ENCODE data around the gene KRTAP12-2.

The KRTAP12-2 gene

DNA sequence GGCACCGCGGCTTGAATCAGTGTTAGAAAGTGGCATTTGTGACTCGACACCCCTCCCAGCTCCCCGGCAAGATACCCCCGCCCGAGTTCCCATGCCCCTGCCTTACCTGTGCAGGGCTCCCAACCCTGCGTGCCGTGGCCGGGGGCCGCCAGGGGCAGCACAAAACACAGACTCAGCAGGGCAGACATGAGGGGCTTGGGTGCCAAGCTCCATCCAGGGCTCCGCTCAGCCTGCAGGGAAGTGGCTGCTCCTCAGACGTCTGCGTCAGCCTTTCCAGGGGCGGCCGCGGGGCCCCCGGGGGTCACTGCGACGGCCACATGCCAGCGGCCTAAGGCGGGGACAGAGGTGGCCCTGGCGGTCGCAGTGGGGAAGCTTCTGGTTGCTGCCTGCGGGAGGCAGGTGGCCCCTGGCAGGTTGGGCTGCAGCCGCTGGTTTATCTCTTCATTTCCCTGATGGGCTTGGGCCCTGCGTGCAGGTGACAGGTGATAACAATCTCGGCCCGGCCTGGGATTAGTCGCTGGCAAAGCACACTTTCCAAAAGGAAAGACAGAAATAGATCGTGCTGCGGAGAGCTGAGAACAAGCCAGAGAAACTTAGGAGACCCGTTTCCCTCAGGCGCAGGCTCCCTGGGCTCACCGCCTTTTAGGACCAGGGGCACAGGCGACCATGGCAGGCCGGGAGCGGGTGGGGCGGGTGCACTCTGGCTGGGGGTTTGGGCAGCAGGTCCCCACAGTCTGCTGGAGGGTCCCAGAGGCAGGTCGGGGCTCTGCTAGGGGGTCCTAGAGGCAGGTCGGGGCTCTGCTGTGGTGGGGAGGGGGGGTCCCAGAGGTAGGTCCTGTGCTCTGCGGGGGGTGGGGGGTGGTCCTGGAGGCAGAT is 44.8 kb upstream of the KRTAP12-2 start, which contains the start of gene TSPEAR:
Gene TSPEAR, minus strand, starts transcription at position 246 of the 876 bp plus-strand sequence. Its CDS starts 58 bp downstream, at position 188.
- H3K36me3 ChIP-seq (ENCODE audit: control insufficient read depth, insufficient read depth, low read length) = no peaks in the 10 kb centered on the region
- TF ChIP-seq, protein P1, sequence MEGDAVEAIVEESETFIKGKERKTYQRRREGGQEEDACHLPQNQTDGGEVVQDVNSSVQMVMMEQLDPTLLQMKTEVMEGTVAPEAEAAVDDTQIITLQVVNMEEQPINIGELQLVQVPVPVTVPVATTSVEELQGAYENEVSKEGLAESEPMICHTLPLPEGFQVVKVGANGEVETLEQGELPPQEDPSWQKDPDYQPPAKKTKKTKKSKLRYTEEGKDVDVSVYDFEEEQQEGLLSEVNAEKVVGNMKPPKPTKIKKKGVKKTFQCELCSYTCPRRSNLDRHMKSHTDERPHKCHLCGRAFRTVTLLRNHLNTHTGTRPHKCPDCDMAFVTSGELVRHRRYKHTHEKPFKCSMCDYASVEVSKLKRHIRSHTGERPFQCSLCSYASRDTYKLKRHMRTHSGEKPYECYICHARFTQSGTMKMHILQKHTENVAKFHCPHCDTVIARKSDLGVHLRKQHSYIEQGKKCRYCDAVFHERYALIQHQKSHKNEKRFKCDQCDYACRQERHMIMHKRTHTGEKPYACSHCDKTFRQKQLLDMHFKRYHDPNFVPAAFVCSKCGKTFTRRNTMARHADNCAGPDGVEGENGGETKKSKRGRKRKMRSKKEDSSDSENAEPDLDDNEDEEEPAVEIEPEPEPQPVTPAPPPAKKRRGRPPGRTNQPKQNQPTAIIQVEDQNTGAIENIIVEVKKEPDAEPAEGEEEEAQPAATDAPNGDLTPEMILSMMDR (IDR thresholded peaks at IDR 0.05; ENCODE audit: insufficient read depth, low read length, poor library complexity, severe bottlenecking) = no peak
- no peak within 1 kb of the TSS for H3K4me3 ChIP-seq (replicated peaks; ENCODE audit: low read depth, low read length)
- no peak for DNase-seq (ENCODE audit: extremely low read depth, insufficient read length)
- peaks cover 2% of the 10 kb centered on the region; the same call in 1 of the 2 replicates for H3K27me3 ChIP-seq (replicated peaks; ENCODE audit: control insufficient read depth, insufficient read depth, low read length)

DNA sequence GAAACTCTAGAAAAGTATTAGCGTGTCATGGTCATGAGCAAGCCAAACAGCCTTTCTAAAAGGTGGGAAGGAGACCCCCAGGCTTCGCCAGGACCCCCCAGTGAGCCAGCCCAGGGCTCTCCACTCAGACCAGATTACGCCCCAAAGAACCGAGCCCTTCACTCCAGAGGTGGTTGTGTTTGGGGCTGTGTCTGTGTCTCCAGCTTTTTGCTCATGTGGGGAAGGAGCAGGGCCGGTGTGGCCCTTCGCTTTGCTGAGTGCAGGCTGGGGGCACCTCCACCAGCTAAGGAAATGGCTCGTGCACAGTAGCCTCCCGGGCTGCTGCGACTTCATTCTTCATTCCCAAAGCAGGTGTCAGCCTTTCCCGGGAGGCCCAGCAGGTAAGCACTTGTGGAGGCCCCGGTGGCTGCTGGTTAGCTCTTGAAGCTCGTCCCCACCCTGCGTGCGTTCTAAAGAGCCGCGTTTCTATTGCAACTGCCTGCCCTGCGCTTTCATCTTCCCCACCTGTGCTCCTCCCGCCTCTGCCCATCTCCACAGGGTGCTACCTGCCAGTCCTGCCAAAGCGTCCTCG is 44.1 kb upstream of the KRTAP12-2 start:
- H3K27me3 ChIP-seq (replicated peaks; ENCODE audit: control insufficient read depth, insufficient read depth, low read length) = peaks cover 2% of the 10 kb centered on the region; the same call in 1 of the 2 replicates
- no peak for DNase-seq (ENCODE audit: extremely low read depth, insufficient read length)
- TF ChIP-seq, protein P1 (IDR thresholded peaks at IDR 0.05; ENCODE audit: insufficient read depth, low read length, poor library complexity, severe bottlenecking) = no peak
- H3K4me3 ChIP-seq (replicated peaks; ENCODE audit: low read depth, low read length) = no peak overlapping the region
- no peaks in the 10 kb centered on the region for H3K36me3 ChIP-seq (ENCODE audit: control insufficient read depth, insufficient read depth, low read length)

DNA sequence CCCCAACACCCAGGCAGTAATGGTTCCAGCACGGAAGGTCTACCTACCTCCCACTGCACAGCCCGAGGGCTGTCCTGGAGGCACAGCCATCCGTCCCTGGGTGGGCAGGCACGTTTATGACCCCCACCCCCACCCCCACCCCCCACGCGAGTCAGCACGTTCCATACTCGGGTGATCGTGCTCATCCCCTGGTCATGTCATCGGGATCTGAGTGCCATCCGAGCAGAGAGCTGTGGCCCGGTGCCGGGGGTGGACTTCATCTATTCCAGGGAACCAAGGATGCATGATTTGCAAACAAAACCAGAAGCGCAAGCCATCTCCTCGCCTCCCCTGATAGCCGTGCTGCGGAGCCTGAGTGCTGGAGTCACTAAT is 43.6 kb upstream of the KRTAP12-2 start:
- TF ChIP-seq, protein P1 (IDR thresholded peaks at IDR 0.05; ENCODE audit: insufficient read depth, low read length, poor library complexity, severe bottlenecking) = no peak
- Histone ChIP-seq H3K27me3 (replicated peaks; ENCODE audit: control insufficient read depth, insufficient read depth, low read length) (peaks cover 2% of the 10 kb centered on the region; the same call in 1 of the 2 replicates), H3K4me3 (replicated peaks; ENCODE audit: low read depth, low read length) (no peak overlapping the region), H3K36me3 (ENCODE audit: control insufficient read depth, insufficient read depth, low read length) (no peaks in the 10 kb centered on the region)
- DNase-seq (ENCODE audit: extremely low read depth, insufficient read length) = no peak

DNA sequence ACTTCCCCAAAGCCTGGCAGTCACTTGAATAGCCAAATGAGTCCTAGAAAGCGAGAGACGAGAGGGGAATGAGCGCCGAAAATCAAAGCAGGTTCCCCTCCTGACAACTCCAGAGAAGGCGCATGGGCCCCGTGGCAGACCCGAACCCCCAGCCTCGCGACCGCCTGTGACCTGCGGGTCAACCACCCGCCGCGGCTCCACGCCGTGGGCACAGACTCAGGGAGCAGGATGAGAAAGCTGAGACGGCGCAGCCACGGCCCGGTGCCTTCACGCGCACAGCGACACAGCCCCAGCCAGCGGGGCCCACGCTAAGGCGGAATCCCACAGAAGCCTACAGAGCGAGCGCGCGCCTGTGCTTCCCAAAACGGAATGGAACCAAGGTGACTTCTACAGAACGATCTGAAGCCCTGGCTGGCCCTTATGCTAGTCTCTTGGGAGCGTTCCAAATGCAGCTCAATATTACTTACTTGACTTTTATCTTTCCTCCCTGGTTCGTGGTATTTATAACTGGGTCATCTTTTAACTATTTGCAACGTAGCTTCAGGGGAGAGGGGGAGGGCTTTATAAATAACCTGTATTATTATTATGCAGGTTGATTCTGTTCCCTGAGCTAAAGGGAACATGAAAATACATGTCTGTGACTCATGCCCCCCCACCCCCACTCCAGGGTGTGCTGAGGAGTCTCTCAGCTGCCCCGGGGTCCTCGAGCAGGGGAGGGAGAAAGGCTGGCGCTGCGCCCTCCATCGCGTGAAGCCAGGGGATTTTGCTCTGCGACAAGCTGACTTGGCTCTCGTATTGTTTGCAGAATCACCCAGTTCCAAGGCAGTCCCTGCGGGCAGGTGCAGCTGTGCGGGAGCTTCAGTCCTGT is 42.9 kb upstream of the KRTAP12-2 start:
- no peaks in the 10 kb centered on the region for H3K36me3 ChIP-seq (ENCODE audit: control insufficient read depth, insufficient read depth, low read length)
- DNase-seq (ENCODE audit: extremely low read depth, insufficient read length) = no peak
- no peak overlapping the region for H3K4me3 ChIP-seq (replicated peaks; ENCODE audit: low read depth, low read length)
- TF ChIP-seq, protein P1 (IDR thresholded peaks at IDR 0.05; ENCODE audit: insufficient read depth, low read length, poor library complexity, severe bottlenecking) = no peak
- peaks cover 2% of the 10 kb centered on the region; the same call in 1 of the 2 replicates for H3K27me3 ChIP-seq (replicated peaks; ENCODE audit: control insufficient read depth, insufficient read depth, low read length)

DNA sequence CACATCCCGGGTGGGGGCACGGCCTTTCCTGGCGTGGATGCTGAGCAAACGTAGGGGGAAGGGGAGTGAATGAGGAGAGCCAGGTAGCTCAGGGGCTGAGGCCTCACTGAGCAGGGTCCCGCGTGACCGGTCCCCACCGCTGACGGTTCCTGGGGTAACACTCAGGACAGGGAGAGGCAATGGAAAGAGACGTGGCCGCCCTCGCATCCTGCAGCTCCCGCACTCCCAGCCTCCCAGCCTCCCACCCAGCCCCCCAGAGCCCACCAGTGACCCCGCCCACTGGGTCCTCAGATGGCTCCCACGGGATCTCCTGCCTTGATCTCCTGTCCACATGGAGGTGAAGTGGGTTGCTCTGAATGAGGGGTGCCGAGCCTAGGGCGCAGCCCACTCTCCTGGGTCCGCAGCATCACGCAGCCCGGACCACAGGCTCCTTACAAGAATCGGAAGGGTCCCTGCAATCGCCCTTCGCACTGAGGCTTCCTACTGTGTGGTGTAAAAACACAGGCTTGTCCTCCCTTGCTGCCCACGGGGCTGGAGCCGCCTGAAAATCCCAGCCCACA is 42.2 kb upstream of the KRTAP12-2 start:
- TF ChIP-seq, protein P1 (IDR thresholded peaks at IDR 0.05; ENCODE audit: insufficient read depth, low read length, poor library complexity, severe bottlenecking) = no peak
- peaks cover 2% of the 10 kb centered on the region; the same call in 1 of the 2 replicates for H3K27me3 ChIP-seq (replicated peaks; ENCODE audit: control insufficient read depth, insufficient read depth, low read length)

More for the DNA sequence above, 42.2 kb upstream of the KRTAP12-2 start:
- no peaks in the 10 kb centered on the region for H3K36me3 ChIP-seq (ENCODE audit: control insufficient read depth, insufficient read depth, low read length)
- H3K4me3 ChIP-seq (replicated peaks; ENCODE audit: low read depth, low read length) = no peak overlapping the region
- no peak for DNase-seq (ENCODE audit: extremely low read depth, insufficient read length)

All from GM06990 (cell line).